HL-60 (cell line): ENCODE measurements around the gene LRCH2.

Experiments used
- DNase-seq, 2 experiments: peaks; one replicate each; pipeline ENCODE4 v3.0.0-alpha.2; 2010 to 2020; ENCODE audit warnings: low read depth in 1 of 2, low spot score in 1 of 2
- H3K27ac ChIP-seq: fragments of 250-450 bp; sonication (Bioruptor Pico); replicated peaks from 2 replicates; pipeline ENCODE4 v1.5.1; 2020; ENCODE audit warnings: mild to moderate bottlenecking, moderate library complexity
- H3K27me3 ChIP-seq: fragments of 250-450 bp; sonication (Bioruptor Pico); 2 replicates; pipeline ENCODE4 v1.5.1; 2021; ENCODE audit warnings: mild to moderate bottlenecking, moderate library complexity; ENCODE audit not compliant: insufficient read depth, poor library complexity, severe bottlenecking
- H3K4me3 ChIP-seq: replicated peaks from 2 replicates; pipeline ENCODE4 v1.5.1; 2011; ENCODE audit warnings: mild to moderate bottlenecking, control low read depth, low read length; ENCODE audit not compliant: insufficient read depth
- CTCF ChIP-seq: IDR thresholded peaks from one replicate; pipeline ENCODE4 v1.5.1; 2011; ENCODE audit warnings: low read length, control low read depth, inconsistent platforms; ENCODE audit not compliant: insufficient read depth
- GABPA ChIP-seq: IDR thresholded peaks from 2 replicates; pipeline ENCODE4 v1.6.1; 2012; ENCODE audit warnings: low read depth
- POLR2AphosphoS5 ChIP-seq: IDR thresholded peaks from 2 replicates; pipeline ENCODE4 v1.6.1; 2012; ENCODE audit warnings: low read depth
- REST ChIP-seq: IDR thresholded peaks from 2 replicates; pipeline ENCODE4 v1.6.1; 2012; ENCODE audit warnings: low read depth; ENCODE audit not compliant: insufficient replicate concordance
- SPI1 ChIP-seq: IDR thresholded peaks from 2 replicates; pipeline ENCODE4 v1.6.1; 2012; ENCODE audit warnings: low read depth, mild to moderate bottlenecking, borderline replicate concordance

LRCH2 gene

GRCh38 chrX:115067812-115068211 lies 166.1 kb downstream of the LRCH2 start:
- H3K27ac ChIP-seq: no peak overlapping the region
- no peaks in the 10 kb centered on the region for H3K27me3 ChIP-seq
- DNase-seq: no peak
- H3K4me3 ChIP-seq: no peak overlapping the region
- TF ChIP-seq CTCF (no peak), POLR2AphosphoS5 (no peak), GABPA (no peak), SPI1 (no peak), REST (no peak)

GRCh38 chrX:115065304-115065703 lies 168.6 kb downstream of the LRCH2 start:
- Histone ChIP-seq H3K27me3 (no peaks in the 10 kb centered on the region), H3K4me3 (no peak overlapping the region), H3K27ac (no peak overlapping the region)
- no peak for DNase-seq
- TF ChIP-seq CTCF: no peak
- no peak for TF ChIP-seq POLR2AphosphoS5
- no peak for TF ChIP-seq SPI1
- no peak for TF ChIP-seq REST
- no peak for TF ChIP-seq GABPA
